A673 (cell line): ENCODE data around the gene MVK. TPM values are rescaled to one million over a fixed set of nuclear protein-coding genes. Genes with fewer than 3 reads are reported as not detected.

Experiments
- BruUV-seq: library from RNA; stranded (reverse); fragments of 400-500 nt; replicated peaks from 2 replicates; lab custom pipeline; 2021; lab: Mats Ljungman, UMichigan
- CTCF ChIA-PET: fragments of 300-600 bp; sonication (Branson Sonifier 250); formaldehyde crosslinking; loops from one replicate; lab custom pipeline; 2022; ENCODE audit warnings: antibody characterized with exemption; lab: Charles Lee
- POLR2A ChIA-PET: fragments of 300-600 bp; sonication (Branson Sonifier 250); formaldehyde crosslinking; loops from one replicate; lab custom pipeline; 2022; ENCODE audit warnings: antibody characterized with exemption; ENCODE audit not compliant: low non-redundant PET; lab: Charles Lee
- DNase-seq: peaks from one replicate; pipeline ENCODE4 v3.0.0-alpha.2; 2015; ENCODE audit warnings: low spot score
- H3K27ac ChIP-seq: fragments of 200-600 bp; sonication (generic); 2 replicates; pipeline ENCODE4 v1.5.1; 2016; ENCODE audit warnings: mixed run types, low read depth, mild to moderate bottlenecking, mixed read lengths, antibody characterized with exemption, low read length; ENCODE audit not compliant: poor library complexity, severe bottlenecking
- H3K27me3 ChIP-seq: fragments of 200-600 bp; sonication (generic); replicated peaks from 2 replicates; pipeline ENCODE4 v1.6.1; 2017; ENCODE audit warnings: mixed run types, low read depth, mild to moderate bottlenecking, mixed read lengths, antibody characterized with exemption, low read length; ENCODE audit not compliant: insufficient read depth, poor library complexity
- H3K36me3 ChIP-seq: fragments of 200-600 bp; sonication (generic); 2 replicates; pipeline ENCODE4 v1.6.1; 2016; ENCODE audit warnings: mixed run types, mild to moderate bottlenecking, mixed read lengths, antibody characterized with exemption, low read length; ENCODE audit not compliant: insufficient read depth, poor library complexity, severe bottlenecking
- H3K4me1 ChIP-seq: fragments of 200-600 bp; sonication (generic); 2 replicates; pipeline ENCODE4 v1.6.1; 2017; ENCODE audit warnings: mixed run types, mild to moderate bottlenecking, mixed read lengths, antibody characterized with exemption, low read length; ENCODE audit not compliant: insufficient read depth, poor library complexity, severe bottlenecking
- H3K4me3 ChIP-seq: fragments of 200-600 bp; sonication (generic); 2 replicates; pipeline ENCODE4 v1.5.1; 2016; ENCODE audit warnings: low read depth, mixed run types, mild to moderate bottlenecking, mixed read lengths, low read length; ENCODE audit not compliant: poor library complexity, severe bottlenecking
- H3K9me3 ChIP-seq: fragments of 200-600 bp; sonication (generic); 2 replicates; pipeline ENCODE4 v1.6.1; 2016; ENCODE audit warnings: mixed run types, low read depth, mild to moderate bottlenecking, mixed read lengths, antibody characterized with exemption, low read length; ENCODE audit not compliant: poor library complexity, severe bottlenecking
- CTCF ChIP-seq: fragments of 300-800, 200-600 bp; sonication (generic); conservative IDR thresholded peaks from 2 replicates; pipeline ENCODE4 v1.5.1; 2017; ENCODE audit warnings: low read depth, mild to moderate bottlenecking, antibody characterized with exemption, low read length, moderate library complexity, mixed read lengths
- EZH2 ChIP-seq: fragments of 200-600 bp; sonication (generic); IDR thresholded peaks from 2 replicates; pipeline ENCODE4 v1.6.1; 2017; ENCODE audit warnings: borderline replicate concordance, low read depth, mild to moderate bottlenecking, mixed read lengths, antibody characterized with exemption, low read length; ENCODE audit not compliant: poor library complexity, severe bottlenecking
- intact Hi-C: fragments of 100-400 bp; cut with micrococcal nuclease; formaldehyde crosslinking; loops from one replicate; pipeline ENCODE4 v1.10.0; 2022; ENCODE audit not compliant: unreplicated experiment
- total RNA-seq: library from RNA; stranded (reverse); gene quantifications from 2 replicates; pipeline ENCODE4 v1.2.3, GENCODE V29; 2021

Gene MVK
- total RNA-seq, 1 experiment from 2014 or later = 56.0 TPM

DNA sequence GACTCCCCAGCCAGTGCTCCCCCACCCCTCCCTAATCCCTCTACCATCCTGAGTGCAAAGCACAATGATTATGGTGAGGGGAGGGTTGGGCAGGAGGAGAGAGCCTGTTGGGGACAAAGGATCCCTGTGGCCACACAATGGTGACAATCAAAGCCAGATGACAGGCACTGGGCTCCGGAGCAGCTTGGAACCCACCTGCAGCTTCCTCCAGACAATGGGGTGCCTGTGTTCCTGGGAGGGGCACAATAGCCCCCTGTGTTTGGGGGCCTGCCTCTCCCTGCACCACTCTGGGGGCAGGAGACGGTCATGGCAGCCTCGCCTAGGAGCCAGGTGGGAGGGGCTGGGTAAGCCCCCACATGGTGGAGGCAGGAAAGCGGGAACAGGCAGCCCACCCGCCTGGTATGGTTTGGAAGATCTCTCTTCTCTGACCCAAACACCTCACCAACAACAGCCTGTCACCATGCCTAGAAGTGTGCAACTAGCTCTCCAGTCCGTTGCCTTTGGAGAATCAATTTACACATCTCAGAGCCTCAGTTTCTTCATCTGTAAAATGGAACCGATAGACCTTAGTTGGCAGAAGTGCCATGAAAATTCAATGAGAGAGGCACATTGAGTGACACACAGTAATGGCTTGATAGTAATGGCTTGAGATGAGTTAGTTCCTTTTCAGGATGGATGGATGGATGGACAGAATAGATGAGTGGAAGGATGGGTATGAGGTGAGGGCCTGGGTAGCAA, 53.0 kb downstream of the MVK start:
- intact Hi-C loops = no loop called here
- peaks cover 11% of the 10 kb centered on the region for H3K4me1 ChIP-seq
- POLR2A ChIA-PET = no interaction called here

GRCh38 chr12:109627633-109628032, 54.0 kb downstream of the MVK start:
- no peak for DNase-seq
- Histone ChIP-seq H3K27ac (no peak overlapping the region), H3K36me3 (no peaks in the 10 kb centered on the region), H3K27me3 (peaks cover 4% of the 10 kb centered on the region), H3K9me3 (no peaks in the 10 kb centered on the region), H3K4me1 (peaks cover under 1% of the 10 kb centered on the region), H3K4me3 (no peak overlapping the region)
- no peak for TF ChIP-seq CTCF
- no peak for TF ChIP-seq EZH2
- intact Hi-C loops = no loop called here
- CTCF ChIA-PET = interaction anchor here (0.6 kb wide), 2 partner anchors 14 to 49 kb away, joined by 3 to 8 read pairs; no protein-coding TSS in a partner anchor
- BruUV-seq = no TSS peak
- POLR2A ChIA-PET = no interaction called here

More for the DNA sequence above, 53.0 kb downstream of the MVK start:
- CTCF ChIA-PET = no interaction called here
- DNase-seq = no peak
- peaks cover 4% of the 10 kb centered on the region for H3K27me3 ChIP-seq
- no TSS peak for BruUV-seq
- no peak overlapping the region for H3K4me3 ChIP-seq
- H3K36me3 ChIP-seq = no peaks in the 10 kb centered on the region
- TF ChIP-seq EZH2 = no peak
- no peak for TF ChIP-seq CTCF
- H3K27ac ChIP-seq = no peak overlapping the region
- no peaks in the 10 kb centered on the region for H3K9me3 ChIP-seq

DNA sequence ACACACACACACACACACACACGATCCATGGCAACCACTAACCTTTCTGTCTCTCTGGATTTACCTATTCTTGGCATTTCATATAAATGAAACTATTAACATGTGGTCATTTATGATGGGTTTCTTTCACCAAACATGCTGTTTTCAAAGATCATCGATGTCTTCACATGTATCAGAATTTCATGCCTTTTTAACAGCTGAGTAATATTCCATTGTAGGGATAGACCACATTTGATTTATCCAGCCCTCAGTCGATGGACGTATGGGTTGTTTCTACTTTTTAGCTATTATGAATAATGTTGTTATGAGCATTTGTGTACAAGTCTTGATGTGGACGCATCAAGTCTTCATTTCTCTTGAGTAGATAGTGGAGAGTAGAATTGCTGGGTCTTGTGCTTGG, 56.5 kb downstream of the MVK start:
- Histone ChIP-seq H3K27me3 (peaks cover 4% of the 10 kb centered on the region), H3K4me1 (no peaks in the 10 kb centered on the region), H3K36me3 (no peaks in the 10 kb centered on the region), H3K4me3 (no peak overlapping the region), H3K27ac (no peak overlapping the region), H3K9me3 (no peaks in the 10 kb centered on the region)
- ChIA-PET CTCF (no interaction called here), POLR2A (interaction anchor here (0.6 kb wide), 1 partner anchor 290 kb away, joined by 8 read pairs; no protein-coding TSS in a partner anchor)
- DNase-seq = no peak
- intact Hi-C loops = no loop called here
- BruUV-seq = no TSS peak
- TF ChIP-seq EZH2 = no peak
- TF ChIP-seq CTCF = no peak
